GM18519 (cell line): Measurements from ENCODE around the gene PIK3CA.

Experiments used
- ATAC-seq: cut with Tn5 transposase; IDR thresholded peaks from one replicate; pipeline ENCODE4 v1.9.1; 2021; ENCODE audit warnings: mild to moderate bottlenecking, moderate library complexity; ENCODE audit not compliant: unreplicated experiment, low FRiP score

PIK3CA gene

GRCh38 chr3:179156170-179156569 lies 8.0 kb downstream of the PIK3CA start:
- ATAC-seq: no peak

- ATAC-seq: no peak
Observed at GRCh38 chr3:179156775-179157174, 8.6 kb downstream of the PIK3CA start.

- ATAC-seq: peak; percentile 80
Observed at GRCh38 chr3:179158336-179159039, 10.3 kb downstream of the PIK3CA start.

GRCh38 chr3:179163503-179163902 lies 15.3 kb downstream of the PIK3CA start:
- no peak for ATAC-seq

- ATAC-seq: no peak
Observed at GRCh38 chr3:179164857-179165256, 16.7 kb downstream of the PIK3CA start.

GRCh38 chr3:179166561-179167201 lies 18.5 kb downstream of the PIK3CA start:
- no peak for ATAC-seq

- peak; percentile 39 for ATAC-seq
Observed at GRCh38 chr3:179168918-179169317, 20.8 kb downstream of the PIK3CA start.

GRCh38 chr3:179172546-179172945 lies 24.4 kb downstream of the PIK3CA start:
- ATAC-seq: no peak

GRCh38 chr3:179174316-179174715 lies 26.2 kb downstream of the PIK3CA start:
- ATAC-seq: peak; percentile 39

- ATAC-seq: no peak
Observed at GRCh38 chr3:179174898-179175297, 26.7 kb downstream of the PIK3CA start.

- no peak for ATAC-seq
Observed at GRCh38 chr3:179175358-179175757, 27.2 kb downstream of the PIK3CA start.

- no peak for ATAC-seq
Observed at GRCh38 chr3:179177611-179178010, 29.5 kb downstream of the PIK3CA start.

- ATAC-seq: no peak
Observed at GRCh38 chr3:179179256-179179655, 31.1 kb downstream of the PIK3CA start.

- no peak for ATAC-seq
Observed at GRCh38 chr3:179179979-179180759, 32.0 kb downstream of the PIK3CA start.

- peak; percentile 54 for ATAC-seq
Observed at GRCh38 chr3:179181021-179181472, 32.9 kb downstream of the PIK3CA start.

- no peak for ATAC-seq
Observed at GRCh38 chr3:179181993-179182551, 33.9 kb downstream of the PIK3CA start.

GRCh38 chr3:179182902-179183301 lies 34.7 kb downstream of the PIK3CA start:
- no peak for ATAC-seq

GRCh38 chr3:179184826-179185225 lies 36.7 kb downstream of the PIK3CA start:
- ATAC-seq: no peak

GRCh38 chr3:179186426-179186825 lies 38.3 kb downstream of the PIK3CA start:
- no peak for ATAC-seq

- ATAC-seq: no peak
Observed at GRCh38 chr3:179189759-179190158, 41.6 kb downstream of the PIK3CA start.

- ATAC-seq: no peak
Observed at GRCh38 chr3:179190581-179190980, 42.4 kb downstream of the PIK3CA start.
